SK-N-SH (cell line): Measurements from ENCODE around the gene HHIPL1.

Experiments
- CHD2 ChIP-seq: fragments of 150-350 bp; IDR thresholded peaks from 2 replicates; pipeline ENCODE4 v1.6.1; 2018; ENCODE audit warnings: low read length; ENCODE audit not compliant: partially characterized antibody
- EP300 ChIP-seq, 2 experiments: IDR thresholded peaks; 2 replicates each; pipeline versions ENCODE4 v1.4.0 to v1.6.1; 2012; ENCODE audit warnings: borderline replicate concordance in 1 of 2, low read depth in 1 of 2, low read length in 1 of 2
- NFIC ChIP-seq: IDR thresholded peaks from 2 replicates; pipeline ENCODE4 v1.4.0; 2012; ENCODE audit warnings: borderline replicate concordance
- SMC3 ChIP-seq: IDR thresholded peaks from 2 replicates; pipeline ENCODE4 v1.6.1; 2012; ENCODE audit warnings: low read depth, low read length, improper control_type of control experiment
- USF2 ChIP-seq: fragments of 150-350 bp; IDR thresholded peaks from 2 replicates; pipeline ENCODE4 v1.6.1; 2017; ENCODE audit warnings: antibody characterized with exemption, low read length, low read depth, borderline replicate concordance
- TF ChIP-seq, protein P1 (sequence below): IDR thresholded peaks from 2 replicates; pipeline ENCODE4 v1.4.0; 2012; ENCODE audit warnings: low read depth, borderline replicate concordance
- TF ChIP-seq, protein P2 (sequence below): fragments of 200-600 bp; sonication (generic); IDR thresholded peaks from 2 replicates; pipeline ENCODE4 v1.6.1; 2017; ENCODE audit warnings: antibody characterized with exemption, mild to moderate bottlenecking, moderate library complexity

DNA sequence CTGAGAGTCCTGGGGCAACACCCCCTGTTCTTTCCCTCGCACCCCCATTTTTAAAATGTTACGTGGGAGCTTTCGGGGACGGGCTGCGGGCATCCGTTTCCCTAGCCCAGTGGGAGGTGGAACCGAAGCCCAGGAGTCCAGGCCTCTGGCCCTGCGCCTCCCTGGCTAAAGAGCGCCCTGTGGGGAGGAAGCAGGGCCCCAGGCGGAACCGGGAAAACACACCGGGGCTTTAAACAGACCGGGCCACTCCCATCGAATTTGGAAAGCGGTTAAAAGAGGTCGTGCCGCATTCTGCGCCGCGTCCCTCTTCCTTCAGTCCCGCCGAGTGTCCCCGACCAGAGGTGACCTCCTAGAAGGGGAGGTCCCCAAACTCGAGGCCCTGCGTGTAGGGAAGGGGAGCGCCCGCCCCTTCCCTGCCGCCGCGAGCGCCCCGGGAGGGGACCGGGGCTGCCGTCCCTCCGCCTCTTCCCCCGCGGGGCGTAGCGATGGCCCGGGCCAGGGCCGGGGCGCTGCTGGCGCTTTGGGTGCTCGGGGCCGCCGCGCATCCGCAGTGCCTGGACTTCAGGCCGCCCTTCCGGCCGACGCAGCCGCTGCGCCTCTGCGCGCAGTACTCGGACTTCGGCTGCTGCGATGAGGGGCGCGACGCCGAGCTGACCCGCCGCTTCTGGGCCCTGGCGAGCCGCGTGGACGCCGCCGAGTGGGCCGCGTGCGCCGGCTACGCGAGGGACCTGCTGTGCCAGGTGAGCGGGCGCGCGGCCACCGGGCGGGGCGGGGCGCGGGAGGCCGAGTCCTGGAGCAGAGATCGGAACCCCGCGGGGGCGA lies at the start of gene HHIPL1:
- TF ChIP-seq, protein P1, sequence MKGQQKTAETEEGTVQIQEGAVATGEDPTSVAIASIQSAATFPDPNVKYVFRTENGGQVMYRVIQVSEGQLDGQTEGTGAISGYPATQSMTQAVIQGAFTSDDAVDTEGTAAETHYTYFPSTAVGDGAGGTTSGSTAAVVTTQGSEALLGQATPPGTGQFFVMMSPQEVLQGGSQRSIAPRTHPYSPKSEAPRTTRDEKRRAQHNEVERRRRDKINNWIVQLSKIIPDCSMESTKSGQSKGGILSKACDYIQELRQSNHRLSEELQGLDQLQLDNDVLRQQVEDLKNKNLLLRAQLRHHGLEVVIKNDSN, result no peak
- TF ChIP-seq, protein P2, sequence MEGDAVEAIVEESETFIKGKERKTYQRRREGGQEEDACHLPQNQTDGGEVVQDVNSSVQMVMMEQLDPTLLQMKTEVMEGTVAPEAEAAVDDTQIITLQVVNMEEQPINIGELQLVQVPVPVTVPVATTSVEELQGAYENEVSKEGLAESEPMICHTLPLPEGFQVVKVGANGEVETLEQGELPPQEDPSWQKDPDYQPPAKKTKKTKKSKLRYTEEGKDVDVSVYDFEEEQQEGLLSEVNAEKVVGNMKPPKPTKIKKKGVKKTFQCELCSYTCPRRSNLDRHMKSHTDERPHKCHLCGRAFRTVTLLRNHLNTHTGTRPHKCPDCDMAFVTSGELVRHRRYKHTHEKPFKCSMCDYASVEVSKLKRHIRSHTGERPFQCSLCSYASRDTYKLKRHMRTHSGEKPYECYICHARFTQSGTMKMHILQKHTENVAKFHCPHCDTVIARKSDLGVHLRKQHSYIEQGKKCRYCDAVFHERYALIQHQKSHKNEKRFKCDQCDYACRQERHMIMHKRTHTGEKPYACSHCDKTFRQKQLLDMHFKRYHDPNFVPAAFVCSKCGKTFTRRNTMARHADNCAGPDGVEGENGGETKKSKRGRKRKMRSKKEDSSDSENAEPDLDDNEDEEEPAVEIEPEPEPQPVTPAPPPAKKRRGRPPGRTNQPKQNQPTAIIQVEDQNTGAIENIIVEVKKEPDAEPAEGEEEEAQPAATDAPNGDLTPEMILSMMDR, result no peak
- TF ChIP-seq CHD2 (no peak), SMC3 (no peak), USF2 (no peak), EP300 (IDR thresholded peaks at IDR 0.05; ENCODE audit: borderline replicate concordance in 1 of 2, low read depth in 1 of 2, low read length in 1 of 2) (no peak), NFIC (no peak)
